ENCODE data around the gene AVPI1.
A peak's percentile ranks its signal among the peaks of the same experiment; 100 is the strongest.
"Not testable (repeated sequence)": the region's sequence is repeated elsewhere in the genome, so short reads cannot be mapped to it uniquely, and the experiment has no call there.

AVPI1 gene

GRCh38 chr10:97640868-97641811, 45.9 kb downstream of the AVPI1 start:
- Histone ChIP-seq H3F3A (ENCODE audit: insufficient read depth) (no peaks in the 10 kb centered on the region), H3K9ac (ENCODE audit: low read length) (peak overlapping the region; percentile 65), H4K20me1 (ENCODE audit: low read depth, low read length) (no peaks in the 10 kb centered on the region), H3K4me2 (ENCODE audit: low read depth, low read length, poor library complexity, severe bottlenecking) (peak overlapping the region; percentile 61), H3K4me3 (ENCODE audit: insufficient read depth, low read length, poor library complexity, severe bottlenecking) (peak overlapping the region; percentile 74), H3K27ac (ENCODE audit: low read depth, low read length) (no peak overlapping the region), H2AFZ (ENCODE audit: low read depth, low read length, severe bottlenecking) (peak overlapping the region; percentile 37), H3K79me2 (ENCODE audit: insufficient read depth, low read length) (peaks cover 10% of the 10 kb centered on the region; the same call in 1 of the 2 replicates), H3K27me3 (ENCODE audit: low read length) (no peaks in the 10 kb centered on the region), H3K36me3 (ENCODE audit: low read length) (no peaks in the 10 kb centered on the region), H3K9me2 (replicated peaks; ENCODE audit: insufficient read depth, low read length) (no peaks in the 10 kb centered on the region), H3K9me3 (ENCODE audit: insufficient read depth, low read length) (no peaks in the 10 kb centered on the region)
- TF ChIP-seq, protein P1, sequence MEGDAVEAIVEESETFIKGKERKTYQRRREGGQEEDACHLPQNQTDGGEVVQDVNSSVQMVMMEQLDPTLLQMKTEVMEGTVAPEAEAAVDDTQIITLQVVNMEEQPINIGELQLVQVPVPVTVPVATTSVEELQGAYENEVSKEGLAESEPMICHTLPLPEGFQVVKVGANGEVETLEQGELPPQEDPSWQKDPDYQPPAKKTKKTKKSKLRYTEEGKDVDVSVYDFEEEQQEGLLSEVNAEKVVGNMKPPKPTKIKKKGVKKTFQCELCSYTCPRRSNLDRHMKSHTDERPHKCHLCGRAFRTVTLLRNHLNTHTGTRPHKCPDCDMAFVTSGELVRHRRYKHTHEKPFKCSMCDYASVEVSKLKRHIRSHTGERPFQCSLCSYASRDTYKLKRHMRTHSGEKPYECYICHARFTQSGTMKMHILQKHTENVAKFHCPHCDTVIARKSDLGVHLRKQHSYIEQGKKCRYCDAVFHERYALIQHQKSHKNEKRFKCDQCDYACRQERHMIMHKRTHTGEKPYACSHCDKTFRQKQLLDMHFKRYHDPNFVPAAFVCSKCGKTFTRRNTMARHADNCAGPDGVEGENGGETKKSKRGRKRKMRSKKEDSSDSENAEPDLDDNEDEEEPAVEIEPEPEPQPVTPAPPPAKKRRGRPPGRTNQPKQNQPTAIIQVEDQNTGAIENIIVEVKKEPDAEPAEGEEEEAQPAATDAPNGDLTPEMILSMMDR (IDR thresholded peaks at IDR 0.05; ENCODE audit: insufficient read depth, low read length, poor library complexity, severe bottlenecking) = no peak
- TF ChIP-seq EZH2phosphoT487 (conservative IDR thresholded peaks at IDR 0.05; ENCODE audit: low read length) = no peak

GRCh38 chr10:97640174-97640867, 46.7 kb downstream of the AVPI1 start, which contains the start of gene PI4K2A:
Gene PI4K2A (plus strand): TSS chr10:97640671. CDS start chr10:97640743, 72 bp downstream.
- no peaks in the 10 kb centered on the region for H3K36me3 ChIP-seq (ENCODE audit: low read length)
- H3F3A ChIP-seq (ENCODE audit: insufficient read depth) = no peaks in the 10 kb centered on the region
- no peak for TF ChIP-seq EZH2phosphoT487 (conservative IDR thresholded peaks at IDR 0.05; ENCODE audit: low read length)
- TF ChIP-seq, protein P1 (IDR thresholded peaks at IDR 0.05; ENCODE audit: insufficient read depth, low read length, poor library complexity, severe bottlenecking) = no peak
- peak within 1 kb of the TSS; percentile 74 for H3K4me3 ChIP-seq (ENCODE audit: insufficient read depth, low read length, poor library complexity, severe bottlenecking)
- H3K9me3 ChIP-seq (ENCODE audit: insufficient read depth, low read length) = no peaks in the 10 kb centered on the region
- peaks cover 10% of the 10 kb centered on the region; the same call in 1 of the 2 replicates for H3K79me2 ChIP-seq (ENCODE audit: insufficient read depth, low read length)
- no peaks in the 10 kb centered on the region for H3K9me2 ChIP-seq (replicated peaks; ENCODE audit: insufficient read depth, low read length)
- H3K27me3 ChIP-seq (ENCODE audit: low read length) = no peaks in the 10 kb centered on the region
- peak within 1 kb of the TSS; percentile 65 for H3K9ac ChIP-seq (ENCODE audit: low read length)
- no peaks in the 10 kb centered on the region for H4K20me1 ChIP-seq (ENCODE audit: low read depth, low read length)
- H2AFZ ChIP-seq (ENCODE audit: low read depth, low read length, severe bottlenecking) = peak within 1 kb of the TSS; percentile 85
- no peak within 1 kb of the TSS for H3K27ac ChIP-seq (ENCODE audit: low read depth, low read length)
- peak within 1 kb of the TSS; percentile 62 for H3K4me2 ChIP-seq (ENCODE audit: low read depth, low read length, poor library complexity, severe bottlenecking)

DNA sequence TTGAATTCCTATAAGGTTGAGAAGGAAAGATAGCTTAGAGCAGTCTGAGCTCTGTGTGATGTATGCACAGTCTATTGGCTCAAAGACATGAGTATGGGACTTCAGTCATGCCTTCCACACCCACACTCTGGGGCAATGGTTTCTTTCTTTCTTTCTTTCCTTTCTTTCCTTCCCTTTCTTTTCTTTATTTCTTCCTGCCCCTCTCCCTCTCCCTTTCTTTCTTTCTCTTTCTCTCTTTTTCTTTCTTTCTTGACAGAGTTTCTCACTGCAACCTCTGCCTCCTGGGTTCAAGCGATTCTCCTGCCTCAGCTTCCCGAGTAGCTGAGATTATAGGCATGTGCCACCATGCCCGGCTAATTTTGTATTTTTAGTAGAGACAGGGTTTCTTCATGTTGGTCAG, 48.0 kb downstream of the AVPI1 start:
- H3K9ac ChIP-seq (ENCODE audit: low read length); H3K4me3 ChIP-seq (ENCODE audit: insufficient read depth, low read length, poor library complexity, severe bottlenecking); H3K27me3 ChIP-seq (ENCODE audit: low read length); H4K20me1 ChIP-seq (ENCODE audit: low read depth, low read length); H3K4me2 ChIP-seq (ENCODE audit: low read depth, low read length, poor library complexity, severe bottlenecking); H3K27ac ChIP-seq (ENCODE audit: low read depth, low read length); H3K9me3 ChIP-seq (ENCODE audit: insufficient read depth, low read length); H3F3A ChIP-seq (ENCODE audit: insufficient read depth); H2AFZ ChIP-seq (ENCODE audit: low read depth, low read length, severe bottlenecking); H3K9me2 ChIP-seq (replicated peaks; ENCODE audit: insufficient read depth, low read length); H3K79me2 ChIP-seq (ENCODE audit: insufficient read depth, low read length); H3K36me3 ChIP-seq (ENCODE audit: low read length): not testable (repeated sequence)
